COLO668 (cell line): ENCODE data around the gene HSFX2.
"Not testable (repeated sequence)": the region's sequence is repeated elsewhere in the genome, so short reads cannot be mapped to it uniquely, and the experiment has no call there.

Experiments
- DNase-seq: peaks from one replicate; lab custom pipeline; 2025; ENCODE audit not compliant: unreplicated experiment; lab: John Stamatoyannopoulos, UW

The HSFX2 gene

DNA sequence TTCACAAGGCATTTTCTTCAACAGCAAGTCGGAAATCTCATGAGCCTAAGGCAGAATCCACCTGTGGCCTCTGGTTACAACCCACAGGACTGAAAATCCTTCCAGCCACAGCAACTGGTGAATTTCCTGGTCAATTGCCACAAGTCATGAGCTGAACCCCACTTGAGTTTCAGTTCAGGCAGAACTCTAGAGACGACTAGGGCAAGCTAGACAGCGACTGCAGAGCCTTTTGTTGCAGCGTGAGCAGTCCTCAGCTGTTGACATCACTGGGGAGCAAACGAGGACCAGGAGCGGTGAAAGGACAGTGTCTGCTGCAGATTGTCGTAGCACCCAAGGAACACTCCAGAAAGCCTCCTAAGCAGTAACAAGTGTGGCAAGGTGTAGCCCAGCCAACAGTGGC lies 829 bp upstream of the HSFX2 start:
- not testable (repeated sequence) for DNase-seq

DNA sequence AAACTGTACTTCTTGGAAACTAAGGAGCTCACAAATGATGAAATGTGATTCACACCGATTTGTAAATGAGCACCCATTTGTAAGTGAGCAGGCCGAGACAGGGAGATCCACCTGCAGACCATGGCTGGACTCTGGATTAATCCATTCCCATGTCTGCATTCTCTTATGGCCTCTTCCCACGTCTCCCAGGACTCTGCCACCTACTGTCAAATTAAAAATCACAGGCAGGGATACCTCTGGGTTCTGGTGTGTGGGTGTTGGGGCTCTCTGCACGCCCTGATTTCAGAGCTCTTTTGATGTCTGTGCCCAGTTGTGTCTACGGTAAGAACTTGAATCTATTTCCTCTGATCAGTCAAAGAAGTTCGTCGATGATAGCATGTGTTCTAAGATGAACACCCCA lies 4.1 kb downstream of the HSFX2 start:
- DNase-seq, result not testable (repeated sequence)

- not testable (repeated sequence) for DNase-seq
Measured at GRCh38 chrX:149587359-149587758, 7.8 kb downstream of the HSFX2 start, which contains the start of gene MAGEA9B. Gene MAGEA9B, minus strand, starts transcription at chrX:149587459. Its CDS starts 4,280 bp downstream, at chrX:149583179.

- not testable (repeated sequence) for DNase-seq
Measured at GRCh38 chrX:149585631-149586030, 9.5 kb downstream of the HSFX2 start.

GRCh38 chrX:149573456-149573855 lies 21.7 kb downstream of the HSFX2 start:
- not testable (repeated sequence) for DNase-seq

- DNase-seq, result no peak
Measured at GRCh38 chrX:149572743-149573142, 22.4 kb downstream of the HSFX2 start.

DNA sequence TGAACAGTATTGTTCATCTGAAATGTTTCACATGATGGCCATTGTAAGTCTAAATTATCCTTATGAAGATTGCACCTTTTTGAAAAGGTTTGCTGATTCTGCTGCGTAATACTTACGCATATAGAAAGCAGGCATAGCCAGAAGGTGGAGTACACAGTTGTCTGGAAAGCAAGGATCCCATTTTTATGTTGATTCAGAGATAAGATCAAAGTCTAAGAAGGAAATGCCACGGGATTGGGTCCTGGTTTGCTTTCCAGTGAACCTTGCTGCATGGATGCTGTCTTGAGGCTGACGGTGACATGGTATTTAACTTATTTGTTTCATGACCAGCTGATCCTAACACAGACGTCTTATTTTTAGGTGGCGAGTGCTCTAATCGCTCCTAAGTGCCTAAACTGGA lies 23.3 kb downstream of the HSFX2 start:
- no peak for DNase-seq

GRCh38 chrX:149570668-149571067 lies 24.4 kb downstream of the HSFX2 start:
- DNase-seq, result no peak

- no peak for DNase-seq
Measured at GRCh38 chrX:149569770-149570169, 25.3 kb downstream of the HSFX2 start.

DNA sequence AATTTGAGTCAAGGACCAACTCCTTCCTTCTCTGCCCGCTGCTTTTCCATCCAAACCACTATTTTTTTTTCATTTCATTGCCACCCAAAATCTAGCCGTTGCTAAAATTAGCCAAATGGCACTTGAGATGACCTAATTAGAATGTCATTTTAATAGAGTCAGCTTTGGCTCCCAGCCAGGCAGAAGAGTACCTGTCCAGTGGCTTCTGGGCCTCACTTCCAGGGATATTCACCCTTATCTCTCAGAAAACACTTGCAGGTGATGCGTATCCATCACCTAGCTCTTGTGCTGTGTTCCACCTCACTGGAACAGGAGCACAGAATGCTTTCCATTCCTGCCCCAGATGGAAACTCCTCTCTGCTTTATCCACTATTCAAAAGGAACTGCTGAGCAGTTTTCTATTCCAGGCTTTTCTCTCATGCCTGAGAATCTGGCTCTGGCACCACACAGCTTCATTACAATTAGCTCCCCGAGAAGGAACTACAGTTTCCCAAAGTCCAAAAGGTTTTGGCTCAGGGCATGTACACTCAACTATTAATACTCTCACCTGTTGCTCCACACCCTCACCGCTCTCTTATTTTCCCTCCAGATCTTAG lies 26.3 kb downstream of the HSFX2 start:
- DNase-seq, result no peak

DNA sequence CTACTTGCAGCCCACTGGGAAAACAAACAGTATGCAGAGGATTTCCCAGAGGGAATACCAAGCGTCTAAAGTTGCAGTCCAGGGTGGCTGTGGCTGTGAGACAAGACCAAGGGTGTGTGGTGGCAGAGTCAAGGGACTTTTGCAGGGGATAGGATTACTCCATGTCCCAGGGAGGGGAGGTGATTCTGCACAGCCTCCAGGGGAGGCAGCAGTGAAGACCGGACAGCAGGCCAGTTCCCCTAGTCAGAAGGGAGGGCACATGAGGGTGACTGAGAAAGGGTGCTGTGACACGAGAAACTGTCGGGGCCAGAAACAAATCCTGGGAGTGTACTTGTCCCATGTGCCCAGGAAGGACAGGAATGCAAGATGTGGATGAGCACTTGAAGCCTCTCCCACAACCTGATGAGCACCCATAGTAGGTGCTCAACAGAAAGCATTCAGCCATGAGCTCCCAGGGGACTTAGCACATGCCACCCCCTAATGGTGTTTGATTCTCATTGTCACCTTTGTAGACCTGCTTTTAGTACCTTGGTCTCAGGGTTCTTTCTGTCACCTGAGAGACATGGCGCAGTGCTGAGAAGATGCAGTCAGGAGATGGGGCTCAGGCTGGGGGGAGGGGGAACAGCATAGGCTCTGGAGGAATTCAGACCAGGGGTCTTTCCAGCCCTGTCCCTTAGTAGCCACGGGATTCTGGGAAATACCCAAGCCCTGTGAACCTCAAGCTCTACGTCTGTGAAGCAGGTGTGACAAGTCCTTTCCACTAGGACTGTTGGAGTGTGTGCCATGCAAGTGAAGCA lies 27.3 kb downstream of the HSFX2 start:
- no peak for DNase-seq

- DNase-seq, result no peak
Measured at GRCh38 chrX:149563359-149563758, 31.8 kb downstream of the HSFX2 start.

GRCh38 chrX:149555251-149555650 lies 39.9 kb downstream of the HSFX2 start:
- not testable (repeated sequence) for DNase-seq

- not testable (repeated sequence) for DNase-seq
Measured at GRCh38 chrX:149551939-149552248, 43.2 kb downstream of the HSFX2 start.

- not testable (repeated sequence) for DNase-seq
Measured at GRCh38 chrX:149551245-149551938, 43.7 kb downstream of the HSFX2 start.

DNA sequence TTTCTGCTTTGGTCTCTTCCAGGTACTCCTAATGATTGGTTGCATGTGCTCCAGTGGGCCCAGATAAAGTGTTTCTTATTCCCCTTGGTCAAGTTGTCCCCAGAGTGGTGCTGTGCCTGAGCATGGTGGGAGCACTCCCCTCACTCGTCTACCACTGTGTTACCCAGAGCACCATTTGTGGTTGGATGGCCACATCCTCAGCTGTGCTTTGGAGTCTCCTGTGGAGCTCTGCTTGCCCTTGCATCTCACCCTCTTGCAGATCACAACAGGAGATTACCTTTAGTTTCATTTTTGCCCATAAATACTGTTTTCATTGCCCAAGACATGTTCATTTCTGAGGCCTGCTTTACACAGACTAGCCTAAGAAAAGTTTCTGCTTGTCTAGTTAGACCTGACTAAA lies 44.7 kb downstream of the HSFX2 start:
- DNase-seq, result not testable (repeated sequence)

GRCh38 chrX:149549701-149550100 lies 45.4 kb downstream of the HSFX2 start, which contains the start of gene HSFX3:
Gene HSFX3, minus strand, starts transcription at chrX:149549924. Its CDS starts 72 bp downstream, at chrX:149549852.
- DNase-seq, result not testable (repeated sequence)

DNA sequence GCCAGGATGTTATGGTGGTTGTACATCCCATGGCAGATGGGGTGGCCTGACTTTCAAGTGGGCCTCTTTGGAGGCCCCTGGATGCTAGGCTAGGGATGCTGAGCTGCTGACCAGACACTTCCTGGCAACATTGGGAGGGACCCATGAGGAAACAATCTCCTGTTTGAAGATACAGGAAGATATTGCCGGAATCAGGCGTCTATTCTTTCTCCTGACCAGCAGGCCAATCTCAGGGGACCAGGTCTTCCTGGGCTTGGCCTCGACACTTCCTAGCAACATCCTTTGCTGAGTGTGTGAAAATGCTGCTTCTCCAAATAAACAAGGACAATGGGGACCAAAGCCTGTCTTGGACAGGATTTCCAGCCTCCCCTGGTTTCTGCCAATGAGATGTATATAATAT lies 47.3 kb downstream of the HSFX2 start:
- DNase-seq, result not testable (repeated sequence)

DNA sequence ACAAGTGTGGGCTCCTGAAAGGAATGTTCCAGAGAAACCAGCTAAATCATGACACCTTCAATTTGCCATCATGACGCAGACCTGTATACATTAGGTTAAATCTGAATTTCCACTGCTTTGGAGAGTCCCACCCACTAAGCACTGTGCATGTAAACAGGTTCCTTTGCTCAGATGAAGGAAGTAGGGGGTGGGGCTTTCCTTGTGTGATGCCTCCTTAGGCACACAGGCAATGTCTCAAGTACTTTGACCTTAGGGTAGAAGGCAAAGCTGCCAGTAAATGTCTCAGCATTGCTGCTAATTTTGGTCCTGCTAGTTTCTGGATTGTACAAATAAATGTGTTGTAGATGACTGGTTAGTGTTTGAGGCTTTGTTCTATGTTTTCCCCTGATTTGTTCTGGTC lies 48.2 kb downstream of the HSFX2 start:
- not testable (repeated sequence) for DNase-seq

DNA sequence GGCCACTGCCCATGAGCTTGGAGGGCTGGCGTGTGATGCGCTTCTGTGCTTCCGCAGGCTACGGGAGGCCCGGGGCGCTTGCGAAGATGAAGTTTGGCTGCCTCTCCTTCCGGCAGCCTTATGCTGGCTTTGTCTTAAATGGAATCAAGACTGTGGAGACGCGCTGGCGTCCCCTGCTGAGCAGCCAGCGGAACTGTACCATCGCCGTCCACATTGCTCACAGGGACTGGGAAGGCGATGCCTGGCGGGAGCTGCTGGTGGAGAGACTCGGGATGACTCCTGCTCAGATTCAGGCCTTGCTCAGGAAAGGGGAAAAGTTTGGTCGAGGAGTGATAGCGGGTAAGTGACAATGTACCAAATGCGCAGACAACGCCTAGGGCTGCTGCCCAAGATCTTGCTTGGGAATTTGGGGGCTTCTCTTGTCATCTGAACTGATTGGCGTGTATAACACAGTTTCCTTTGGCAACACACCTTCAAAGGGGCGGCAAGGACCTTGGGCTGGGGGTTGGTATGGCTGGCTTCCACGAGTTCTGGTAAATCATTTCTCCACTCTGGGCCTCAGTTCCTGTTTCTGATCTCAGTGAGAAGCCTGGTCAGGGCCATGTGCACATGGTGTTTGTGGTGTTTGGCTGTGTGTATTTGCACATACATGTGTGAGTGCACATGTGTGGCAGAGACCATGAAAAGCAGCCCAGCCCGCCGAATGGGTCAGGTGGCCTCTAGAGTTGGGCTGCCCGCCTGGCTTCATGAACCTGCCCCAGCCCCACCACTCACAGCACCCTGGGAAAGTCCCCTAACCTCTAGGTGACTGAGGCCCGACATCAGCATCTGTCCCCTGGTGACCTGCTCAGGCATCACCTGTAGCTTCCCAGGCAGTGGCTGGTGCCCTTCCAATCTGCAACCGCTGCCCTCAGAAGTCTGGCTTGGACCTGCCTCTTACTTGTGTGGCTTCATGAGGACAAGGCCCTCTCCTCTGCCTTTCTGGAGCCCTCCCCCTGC lies 49.3 kb downstream of the HSFX2 start:
- not testable (repeated sequence) for DNase-seq
